HL-60 (cell line): Measurements from ENCODE around the gene MAP2K3.

Experiments used
- DNase-seq, 2 experiments: peaks; one replicate each; pipeline ENCODE4 v3.0.0-alpha.2; 2010 to 2020; ENCODE audit warnings: low read depth in 1 of 2, low spot score in 1 of 2
- H3K27ac ChIP-seq: fragments of 250-450 bp; sonication (Bioruptor Pico); replicated peaks from 2 replicates; pipeline ENCODE4 v1.5.1; 2020; ENCODE audit warnings: mild to moderate bottlenecking, moderate library complexity
- H3K27me3 ChIP-seq: fragments of 250-450 bp; sonication (Bioruptor Pico); 2 replicates; pipeline ENCODE4 v1.5.1; 2021; ENCODE audit warnings: mild to moderate bottlenecking, moderate library complexity; ENCODE audit not compliant: insufficient read depth, poor library complexity, severe bottlenecking
- H3K4me3 ChIP-seq: replicated peaks from 2 replicates; pipeline ENCODE4 v1.5.1; 2011; ENCODE audit warnings: mild to moderate bottlenecking, control low read depth, low read length; ENCODE audit not compliant: insufficient read depth
- GABPA ChIP-seq: IDR thresholded peaks from 2 replicates; pipeline ENCODE4 v1.6.1; 2012; ENCODE audit warnings: low read depth
- POLR2AphosphoS5 ChIP-seq: IDR thresholded peaks from 2 replicates; pipeline ENCODE4 v1.6.1; 2012; ENCODE audit warnings: low read depth
- SPI1 ChIP-seq: IDR thresholded peaks from 2 replicates; pipeline ENCODE4 v1.6.1; 2012; ENCODE audit warnings: low read depth, mild to moderate bottlenecking, borderline replicate concordance
- TF ChIP-seq, protein P1 (sequence below): IDR thresholded peaks from 2 replicates; pipeline ENCODE4 v1.6.1; 2012; ENCODE audit warnings: low read depth; ENCODE audit not compliant: insufficient replicate concordance
- TF ChIP-seq, protein P2 (sequence below): IDR thresholded peaks from one replicate; pipeline ENCODE4 v1.5.1; 2011; ENCODE audit warnings: low read length, control low read depth, inconsistent platforms; ENCODE audit not compliant: insufficient read depth

The MAP2K3 gene

DNA sequence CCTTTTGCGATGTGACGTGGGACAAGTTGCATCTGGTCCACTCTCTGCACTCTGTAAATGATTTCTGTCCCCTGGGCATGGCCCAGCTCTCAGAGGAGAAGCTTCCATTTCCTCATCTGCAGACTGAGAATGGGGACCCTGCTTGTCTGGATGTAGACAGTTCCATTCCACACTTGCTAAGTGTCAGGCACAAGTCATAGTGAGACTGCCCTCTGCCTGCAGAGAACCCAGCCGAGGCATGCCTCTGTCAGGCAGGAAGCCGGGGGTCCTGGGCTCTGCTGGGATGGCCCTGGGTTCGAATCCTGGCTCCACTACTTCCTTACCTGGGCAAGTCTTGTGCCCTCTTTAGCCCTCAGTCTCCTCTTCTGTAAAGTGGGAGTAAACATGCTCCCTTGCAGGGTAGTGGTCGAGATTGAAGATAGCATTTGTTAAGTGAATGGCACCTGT, 4.1 kb downstream of the MAP2K3 start:
- H3K27ac ChIP-seq = peak overlapping the region; percentile 97
- TF ChIP-seq SPI1 (no peak; the same call in 1 of the 2 replicates), GABPA (no peak), POLR2AphosphoS5 (no peak)
- TF ChIP-seq, protein P1, sequence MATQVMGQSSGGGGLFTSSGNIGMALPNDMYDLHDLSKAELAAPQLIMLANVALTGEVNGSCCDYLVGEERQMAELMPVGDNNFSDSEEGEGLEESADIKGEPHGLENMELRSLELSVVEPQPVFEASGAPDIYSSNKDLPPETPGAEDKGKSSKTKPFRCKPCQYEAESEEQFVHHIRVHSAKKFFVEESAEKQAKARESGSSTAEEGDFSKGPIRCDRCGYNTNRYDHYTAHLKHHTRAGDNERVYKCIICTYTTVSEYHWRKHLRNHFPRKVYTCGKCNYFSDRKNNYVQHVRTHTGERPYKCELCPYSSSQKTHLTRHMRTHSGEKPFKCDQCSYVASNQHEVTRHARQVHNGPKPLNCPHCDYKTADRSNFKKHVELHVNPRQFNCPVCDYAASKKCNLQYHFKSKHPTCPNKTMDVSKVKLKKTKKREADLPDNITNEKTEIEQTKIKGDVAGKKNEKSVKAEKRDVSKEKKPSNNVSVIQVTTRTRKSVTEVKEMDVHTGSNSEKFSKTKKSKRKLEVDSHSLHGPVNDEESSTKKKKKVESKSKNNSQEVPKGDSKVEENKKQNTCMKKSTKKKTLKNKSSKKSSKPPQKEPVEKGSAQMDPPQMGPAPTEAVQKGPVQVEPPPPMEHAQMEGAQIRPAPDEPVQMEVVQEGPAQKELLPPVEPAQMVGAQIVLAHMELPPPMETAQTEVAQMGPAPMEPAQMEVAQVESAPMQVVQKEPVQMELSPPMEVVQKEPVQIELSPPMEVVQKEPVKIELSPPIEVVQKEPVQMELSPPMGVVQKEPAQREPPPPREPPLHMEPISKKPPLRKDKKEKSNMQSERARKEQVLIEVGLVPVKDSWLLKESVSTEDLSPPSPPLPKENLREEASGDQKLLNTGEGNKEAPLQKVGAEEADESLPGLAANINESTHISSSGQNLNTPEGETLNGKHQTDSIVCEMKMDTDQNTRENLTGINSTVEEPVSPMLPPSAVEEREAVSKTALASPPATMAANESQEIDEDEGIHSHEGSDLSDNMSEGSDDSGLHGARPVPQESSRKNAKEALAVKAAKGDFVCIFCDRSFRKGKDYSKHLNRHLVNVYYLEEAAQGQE = no peak
- TF ChIP-seq, protein P2, sequence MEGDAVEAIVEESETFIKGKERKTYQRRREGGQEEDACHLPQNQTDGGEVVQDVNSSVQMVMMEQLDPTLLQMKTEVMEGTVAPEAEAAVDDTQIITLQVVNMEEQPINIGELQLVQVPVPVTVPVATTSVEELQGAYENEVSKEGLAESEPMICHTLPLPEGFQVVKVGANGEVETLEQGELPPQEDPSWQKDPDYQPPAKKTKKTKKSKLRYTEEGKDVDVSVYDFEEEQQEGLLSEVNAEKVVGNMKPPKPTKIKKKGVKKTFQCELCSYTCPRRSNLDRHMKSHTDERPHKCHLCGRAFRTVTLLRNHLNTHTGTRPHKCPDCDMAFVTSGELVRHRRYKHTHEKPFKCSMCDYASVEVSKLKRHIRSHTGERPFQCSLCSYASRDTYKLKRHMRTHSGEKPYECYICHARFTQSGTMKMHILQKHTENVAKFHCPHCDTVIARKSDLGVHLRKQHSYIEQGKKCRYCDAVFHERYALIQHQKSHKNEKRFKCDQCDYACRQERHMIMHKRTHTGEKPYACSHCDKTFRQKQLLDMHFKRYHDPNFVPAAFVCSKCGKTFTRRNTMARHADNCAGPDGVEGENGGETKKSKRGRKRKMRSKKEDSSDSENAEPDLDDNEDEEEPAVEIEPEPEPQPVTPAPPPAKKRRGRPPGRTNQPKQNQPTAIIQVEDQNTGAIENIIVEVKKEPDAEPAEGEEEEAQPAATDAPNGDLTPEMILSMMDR = no peak
- H3K4me3 ChIP-seq = peak overlapping the region; percentile 35

DNA sequence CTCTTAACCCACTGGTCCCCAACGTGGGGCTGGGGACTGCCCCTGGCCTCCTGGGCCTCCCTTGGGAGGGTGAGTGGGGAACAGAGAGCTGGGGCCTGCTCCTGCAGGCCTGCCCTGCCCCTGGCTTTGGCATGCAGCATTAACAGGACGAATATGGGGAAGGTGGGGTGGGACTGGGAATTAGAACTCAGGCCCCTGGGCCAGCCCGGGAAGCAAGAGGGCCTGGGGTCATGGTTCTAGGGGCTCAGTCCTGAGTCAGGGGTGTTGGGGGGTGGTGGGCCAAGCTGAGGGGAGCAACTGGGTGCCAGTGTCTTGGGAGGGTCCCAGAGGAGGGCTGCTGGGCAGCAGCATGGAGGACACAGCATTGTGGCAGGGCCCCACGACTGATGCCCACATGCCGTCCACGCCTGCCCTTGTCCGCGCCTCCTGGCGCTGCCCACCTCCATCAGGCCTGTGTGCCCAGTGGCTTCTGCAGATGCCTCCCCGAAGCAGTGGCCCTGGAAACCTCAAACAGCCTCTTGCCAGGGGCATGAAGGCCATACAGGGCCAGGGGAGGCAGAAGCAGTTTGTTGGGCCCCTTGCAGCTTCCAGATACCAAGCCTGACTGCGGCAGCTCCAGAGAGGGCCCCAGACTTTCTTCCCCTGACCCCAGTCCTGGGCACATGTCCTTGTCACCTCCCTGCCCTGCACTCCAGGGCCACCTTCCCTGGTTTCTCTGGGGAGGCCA, 4.8 kb downstream of the MAP2K3 start:
- Histone ChIP-seq H3K27ac (peak overlapping the region; percentile 97), H3K4me3 (no peak overlapping the region), H3K27me3 (no peaks in the 10 kb centered on the region)
- DNase-seq = no peak
- no peak for TF ChIP-seq SPI1
- TF ChIP-seq POLR2AphosphoS5 = no peak
- TF ChIP-seq, protein P1 = no peak
- TF ChIP-seq GABPA = no peak
- TF ChIP-seq, protein P2 = no peak

More for the DNA sequence above, 4.1 kb downstream of the MAP2K3 start:
- H3K27me3 ChIP-seq = no peaks in the 10 kb centered on the region
- DNase-seq = peak in 1 of 2 experiments; percentile 68

DNA sequence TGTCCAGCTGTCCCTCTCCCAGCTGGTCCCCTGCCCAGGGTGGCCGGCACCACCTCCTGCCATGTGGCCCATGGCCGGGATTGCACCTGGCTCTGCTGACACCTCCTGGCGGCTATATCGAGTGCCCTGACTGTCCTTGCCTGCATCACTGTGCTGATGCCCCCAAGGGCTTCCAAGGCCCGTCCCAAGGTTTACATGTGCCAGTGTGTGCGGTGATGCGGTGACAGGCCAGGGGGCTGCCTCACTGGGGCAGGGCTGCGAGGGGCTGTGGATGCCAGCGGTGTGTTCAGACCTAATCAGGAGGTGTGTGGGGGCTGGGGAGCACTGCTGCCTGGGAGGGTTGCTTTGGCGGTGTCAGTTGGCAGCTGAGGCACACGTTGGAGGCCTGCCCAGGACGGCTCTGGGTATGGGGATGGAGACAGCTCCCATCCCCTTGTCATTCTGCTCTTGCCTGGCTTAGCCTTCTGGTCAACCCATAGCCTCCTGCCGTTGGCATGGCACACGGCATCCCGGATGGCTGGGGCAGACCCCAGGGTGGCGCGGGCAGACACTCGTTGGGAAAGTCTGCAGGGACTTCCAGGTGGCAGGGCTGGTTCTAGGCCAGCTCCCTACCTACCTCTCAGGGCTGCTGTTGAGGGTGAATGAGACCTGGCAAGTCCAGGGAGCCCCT, 5.5 kb downstream of the MAP2K3 start:
- DNase-seq = no peak
- H3K27ac ChIP-seq = peak overlapping the region; percentile 97
- no peak overlapping the region for H3K4me3 ChIP-seq
- H3K27me3 ChIP-seq = no peaks in the 10 kb centered on the region
- no peak for TF ChIP-seq GABPA
- no peak for TF ChIP-seq POLR2AphosphoS5
- no peak for TF ChIP-seq SPI1
- TF ChIP-seq, protein P2 = no peak
- TF ChIP-seq, protein P1 = no peak
